Transverse colon (tissue), 4 donors: ENCODE results near the gene ABRACL. TPM values are rescaled to one million over a fixed set of nuclear protein-coding genes. Genes with fewer than 3 reads are reported as not detected.

Source experiments
- DNase-seq: peaks from one replicate; pipeline ENCODE4 v3.0.0-alpha.2; 2019
- H3K27ac ChIP-seq, 4 donors: fragments of 200-600 bp; sonication (generic); 2 replicates each; pipeline ENCODE4 v1.5.1; 2016 to 2018; ENCODE audit warnings: inconsistent platforms in 4 of 4
- H3K27me3 ChIP-seq: fragments of 200-600 bp; sonication (generic); 2 replicates; pipeline ENCODE4 v1.5.1; 2017; ENCODE audit warnings: inconsistent platforms
- H3K36me3 ChIP-seq, 4 donors: fragments of 200-600 bp; sonication (generic); 2 replicates each; pipeline ENCODE4 v1.5.1; 2017 to 2019; ENCODE audit warnings: inconsistent platforms in 4 of 4
- H3K4me1 ChIP-seq, 4 donors: fragments of 200-600 bp; sonication (generic); 2 replicates each; pipeline ENCODE4 v1.5.1; 2017 to 2020; ENCODE audit warnings: inconsistent platforms in 4 of 4
- H3K4me3 ChIP-seq, 4 donors: fragments of 200-600 bp; sonication (generic); 1 replicate in 1 of 4; 2 replicates in 3 of 4; pipeline versions ENCODE4 v1.5.1 to v1.6.1; 2017 to 2019; ENCODE audit warnings: inconsistent platforms in 4 of 4
- H3K9me3 ChIP-seq, 2 donors: fragments of 200-600 bp; sonication (generic); 2 replicates each; pipeline ENCODE4 v1.5.1; 2017 to 2019; ENCODE audit warnings: inconsistent platforms in 2 of 2
- EP300 ChIP-seq: sonication (generic); formaldehyde crosslinking; IDR thresholded peaks from one replicate; pipeline ENCODE4 v1.6.1; 2017; ENCODE audit warnings: antibody characterized with exemption, low read depth
- POLR2A ChIP-seq: fragments of 450-650 bp; IDR thresholded peaks from one replicate; pipeline ENCODE4 v1.6.1; 2016; ENCODE audit warnings: antibody characterized with exemption, mild to moderate bottlenecking, moderate library complexity
- POLR2AphosphoS5 ChIP-seq, 3 donors: sonication (generic); formaldehyde crosslinking; IDR thresholded peaks; one replicate each; pipeline ENCODE4 v1.6.1; 2016; ENCODE audit warnings: antibody characterized with exemption in 3 of 3
- WGBS, 2 donors: methylation state at CpG; one replicate each; pipeline ENCODE4 v1.1.5; 2018; ENCODE audit warnings: low coverage in 1 of 2; 5-methylcytosine and 5-hydroxymethylcytosine counted together
- in situ Hi-C, 4 donors: fragments of 200-750 bp; cut with MboI; loops; one replicate each; pipeline versions ENCODE4 v1.15.0 to v1.15.1; 2017; ENCODE audit warnings: low sequenced_read_pairs in 3 of 4, low pct_ligation_motif_present in 1 of 4, low pct_unique_long_range_greater_than_20kb in 1 of 4
- intact Hi-C: fragments of 100-400 bp; cut with DNase I; formaldehyde crosslinking; loops from one replicate; pipeline ENCODE4 v1.15.1; 2023; ENCODE audit warnings: low total_unique reads
- total RNA-seq, 4 donors: library from RNA; depleted of rRNA; stranded (reverse); fragments of >200 nt; gene quantifications; one replicate each; pipeline ENCODE4 v1.1.0, GENCODE V29; 2016
- TF ChIP-seq, protein P1 (sequence below), 5 experiments: fragments of 200-600 bp in 3 of 5; fragments of 450-650 bp in 2 of 5; sonication (generic) in 3 of 5; IDR thresholded peaks; 1 replicate in 2 of 5; 2 replicates in 3 of 5; pipeline ENCODE4 v1.5.1; 2016 to 2017; ENCODE audit warnings: antibody characterized with exemption in 5 of 5, inconsistent platforms in 3 of 5, mild to moderate bottlenecking in 2 of 5, moderate library complexity in 1 of 5

The ABRACL gene
- total RNA-seq, 4 donors from 2014 or later = 26.2 to 73.5 (median 60.2) TPM; not detected in 1

DNA sequence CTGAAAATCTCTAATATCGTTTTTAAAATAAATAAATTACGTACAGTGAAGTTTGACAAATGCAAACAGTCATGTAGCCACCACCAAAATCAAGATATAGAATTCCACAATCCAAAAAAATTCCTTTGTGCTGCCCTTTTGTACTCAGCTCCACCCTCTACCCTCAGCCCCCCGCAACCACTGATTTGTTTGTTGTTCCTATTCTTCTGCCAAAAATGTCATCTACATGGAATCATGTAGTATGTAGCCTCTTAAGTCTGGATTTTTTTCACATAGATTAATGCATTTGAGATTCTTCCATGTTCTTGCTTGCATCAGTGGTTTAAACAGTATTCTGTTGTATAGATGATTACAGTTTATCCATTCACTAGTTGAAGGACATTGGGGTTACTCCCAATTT, 32.0 kb upstream of the ABRACL start:
- Histone ChIP-seq H3K27ac (no peak overlapping the region), H3K9me3 (no peaks in the 10 kb centered on the region), H3K27me3 (no peaks in the 10 kb centered on the region), H3K4me3 (no peak overlapping the region), H3K36me3 (no peaks in the 10 kb centered on the region), H3K4me1 (peaks cover 0 to 19% (median 4%) of the 10 kb centered on the region in 4 donors)
- WGBS, 2 donors = 83 to 84% methylated on average over 3 of the region's 3 CpGs
- no peak for TF ChIP-seq EP300
- TF ChIP-seq POLR2AphosphoS5 (IDR thresholded peaks at IDR 0.05) = no peak
- TF ChIP-seq POLR2A = no peak
- TF ChIP-seq, protein P1, sequence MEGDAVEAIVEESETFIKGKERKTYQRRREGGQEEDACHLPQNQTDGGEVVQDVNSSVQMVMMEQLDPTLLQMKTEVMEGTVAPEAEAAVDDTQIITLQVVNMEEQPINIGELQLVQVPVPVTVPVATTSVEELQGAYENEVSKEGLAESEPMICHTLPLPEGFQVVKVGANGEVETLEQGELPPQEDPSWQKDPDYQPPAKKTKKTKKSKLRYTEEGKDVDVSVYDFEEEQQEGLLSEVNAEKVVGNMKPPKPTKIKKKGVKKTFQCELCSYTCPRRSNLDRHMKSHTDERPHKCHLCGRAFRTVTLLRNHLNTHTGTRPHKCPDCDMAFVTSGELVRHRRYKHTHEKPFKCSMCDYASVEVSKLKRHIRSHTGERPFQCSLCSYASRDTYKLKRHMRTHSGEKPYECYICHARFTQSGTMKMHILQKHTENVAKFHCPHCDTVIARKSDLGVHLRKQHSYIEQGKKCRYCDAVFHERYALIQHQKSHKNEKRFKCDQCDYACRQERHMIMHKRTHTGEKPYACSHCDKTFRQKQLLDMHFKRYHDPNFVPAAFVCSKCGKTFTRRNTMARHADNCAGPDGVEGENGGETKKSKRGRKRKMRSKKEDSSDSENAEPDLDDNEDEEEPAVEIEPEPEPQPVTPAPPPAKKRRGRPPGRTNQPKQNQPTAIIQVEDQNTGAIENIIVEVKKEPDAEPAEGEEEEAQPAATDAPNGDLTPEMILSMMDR (IDR thresholded peaks at IDR 0.05) = no peak
- in situ Hi-C loops (loop anchor here in 1 of 4 donors (5.0 kb wide), 1 partner anchor 179 kb away; no protein-coding TSS in a partner anchor), intact Hi-C loops (no loop called here)
- no peak for DNase-seq

DNA sequence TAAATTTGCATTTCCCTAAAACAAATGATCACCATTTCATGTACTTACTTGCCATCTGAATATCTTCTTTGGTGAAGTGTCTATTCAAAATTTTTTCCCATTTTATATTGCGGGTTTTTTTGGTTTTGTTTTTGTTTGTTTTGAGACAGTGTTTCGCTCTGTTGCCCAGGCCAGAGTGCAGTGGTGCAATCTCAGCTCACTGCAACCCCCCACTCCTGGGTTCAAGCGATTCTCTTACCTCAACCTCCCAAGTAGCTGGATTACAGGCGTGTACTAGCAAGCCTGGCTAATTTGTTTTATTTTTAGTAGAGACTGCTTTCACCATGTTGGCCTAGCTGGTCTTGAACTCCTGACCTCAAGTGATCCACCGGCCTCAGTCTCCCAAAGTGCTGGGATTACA, 31.4 kb upstream of the ABRACL start:
- DNase-seq = no peak
- TF ChIP-seq POLR2AphosphoS5 (IDR thresholded peaks at IDR 0.05) (no peak), POLR2A (no peak), EP300 (no peak)
- TF ChIP-seq, protein P1 (IDR thresholded peaks at IDR 0.05) = no peak
- H3K27me3 ChIP-seq = no peaks in the 10 kb centered on the region
- peaks cover 0 to 19% (median 4%) of the 10 kb centered on the region in 4 donors for H3K4me1 ChIP-seq
- intact Hi-C loops (no loop called here), in situ Hi-C loops (loop anchor here in 1 of 4 donors (5.0 kb wide), 1 partner anchor 180 kb away; no protein-coding TSS in a partner anchor)
- H3K27ac ChIP-seq = no peak overlapping the region
- no peak overlapping the region for H3K4me3 ChIP-seq
- WGBS, 2 donors = 87 to 93% methylated on average over 3 to 5 of the region's 5 CpGs
- no peaks in the 10 kb centered on the region for H3K9me3 ChIP-seq
- H3K36me3 ChIP-seq = no peaks in the 10 kb centered on the region

DNA sequence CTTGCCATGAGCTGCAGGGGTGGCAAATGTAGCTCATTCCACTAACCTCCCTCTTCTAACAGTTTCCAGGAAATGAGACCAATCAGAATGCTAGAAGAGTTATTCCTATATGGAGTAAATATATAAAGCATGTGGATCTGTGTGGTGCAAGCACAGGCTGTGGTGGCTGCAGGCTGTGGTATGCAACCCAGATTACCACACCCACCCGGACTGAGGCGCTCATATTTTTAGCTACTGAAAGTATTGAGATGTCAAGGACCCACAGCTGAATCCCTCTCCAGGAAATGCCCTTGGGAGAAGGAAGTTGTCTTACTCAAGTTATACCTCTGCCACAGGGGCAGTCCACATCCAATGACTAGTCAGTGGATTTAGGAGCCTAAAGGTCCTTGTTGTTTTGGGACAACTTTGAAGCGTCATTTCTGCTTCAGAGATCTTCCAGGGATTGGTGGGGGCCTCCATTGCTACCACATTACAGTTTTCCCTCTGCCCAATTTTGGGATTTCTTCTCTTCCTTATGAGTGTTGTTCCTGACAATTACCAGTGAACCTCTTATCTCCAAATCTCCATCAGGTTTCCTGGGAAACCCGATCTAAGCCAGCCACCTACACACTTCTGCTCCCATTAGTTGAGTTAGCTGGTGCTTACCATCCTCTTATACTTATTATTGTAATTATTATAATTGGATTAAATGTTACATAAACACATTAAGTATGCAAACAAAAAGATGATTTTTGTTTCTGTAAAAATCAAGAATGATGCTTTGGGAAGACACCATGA, 28.4 kb upstream of the ABRACL start:
- no peak for DNase-seq
- TF ChIP-seq EP300 (no peak), POLR2A (no peak), POLR2AphosphoS5 (IDR thresholded peaks at IDR 0.05) (no peak)
- TF ChIP-seq, protein P1 (IDR thresholded peaks at IDR 0.05) = no peak
- no peaks in the 10 kb centered on the region for H3K9me3 ChIP-seq
- H3K27ac ChIP-seq = no peak overlapping the region
- H3K36me3 ChIP-seq = no peaks in the 10 kb centered on the region
- H3K27me3 ChIP-seq = no peaks in the 10 kb centered on the region
- intact Hi-C loops = no loop called here
- H3K4me3 ChIP-seq = no peak overlapping the region
- in situ Hi-C loops = loop anchor here in 1 of 4 donors (5.0 kb wide), 1 partner anchor 183 kb away; no protein-coding TSS in a partner anchor
- 76 to 91% methylated on average over 2 to 4 of the region's 4 CpGs for WGBS, 2 donors
- peaks cover 0 to 4% (median 0%) of the 10 kb centered on the region in 4 donors for H3K4me1 ChIP-seq

DNA sequence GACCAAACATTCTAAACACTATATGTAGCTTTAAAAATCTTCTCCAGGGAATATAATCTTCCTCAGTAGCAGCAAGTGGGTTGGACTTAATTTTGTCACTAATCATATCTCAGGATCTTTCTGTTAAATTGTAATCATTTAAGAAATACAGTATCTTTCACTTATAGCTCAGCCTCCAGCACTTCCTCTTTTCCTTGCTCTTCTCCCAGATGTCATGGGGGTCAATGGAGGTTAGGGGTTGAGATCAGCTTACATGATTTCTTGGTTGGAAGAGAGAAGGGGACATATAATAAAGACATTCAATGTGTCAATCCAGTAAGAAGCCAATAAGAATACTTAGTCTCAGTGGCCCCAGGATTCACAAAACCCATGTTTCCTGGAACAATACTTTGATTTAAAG, 24.8 kb upstream of the ABRACL start:
- no peak for DNase-seq
- in situ Hi-C loops (no loop called here), intact Hi-C loops (no loop called here)
- TF ChIP-seq POLR2AphosphoS5 (IDR thresholded peaks at IDR 0.05) = no peak
- TF ChIP-seq EP300 = no peak
- TF ChIP-seq, protein P1 (IDR thresholded peaks at IDR 0.05) = no peak
- TF ChIP-seq POLR2A = no peak
- no peaks in the 10 kb centered on the region for H3K4me1 ChIP-seq
- no peaks in the 10 kb centered on the region for H3K9me3 ChIP-seq
- no peaks in the 10 kb centered on the region for H3K27me3 ChIP-seq
- H3K27ac ChIP-seq = no peak overlapping the region
- no peak overlapping the region for H3K4me3 ChIP-seq
- H3K36me3 ChIP-seq = no peaks in the 10 kb centered on the region
